ENCODE results near the gene PRPH. TPM values are rescaled to one million over a fixed set of nuclear protein-coding genes. Genes with fewer than 3 reads are reported as not detected.

PRPH gene
- total and polyA plus RNA-seq, 2 of the 4 experiments (the other 2 are of a cell fraction), result not detected

DNA sequence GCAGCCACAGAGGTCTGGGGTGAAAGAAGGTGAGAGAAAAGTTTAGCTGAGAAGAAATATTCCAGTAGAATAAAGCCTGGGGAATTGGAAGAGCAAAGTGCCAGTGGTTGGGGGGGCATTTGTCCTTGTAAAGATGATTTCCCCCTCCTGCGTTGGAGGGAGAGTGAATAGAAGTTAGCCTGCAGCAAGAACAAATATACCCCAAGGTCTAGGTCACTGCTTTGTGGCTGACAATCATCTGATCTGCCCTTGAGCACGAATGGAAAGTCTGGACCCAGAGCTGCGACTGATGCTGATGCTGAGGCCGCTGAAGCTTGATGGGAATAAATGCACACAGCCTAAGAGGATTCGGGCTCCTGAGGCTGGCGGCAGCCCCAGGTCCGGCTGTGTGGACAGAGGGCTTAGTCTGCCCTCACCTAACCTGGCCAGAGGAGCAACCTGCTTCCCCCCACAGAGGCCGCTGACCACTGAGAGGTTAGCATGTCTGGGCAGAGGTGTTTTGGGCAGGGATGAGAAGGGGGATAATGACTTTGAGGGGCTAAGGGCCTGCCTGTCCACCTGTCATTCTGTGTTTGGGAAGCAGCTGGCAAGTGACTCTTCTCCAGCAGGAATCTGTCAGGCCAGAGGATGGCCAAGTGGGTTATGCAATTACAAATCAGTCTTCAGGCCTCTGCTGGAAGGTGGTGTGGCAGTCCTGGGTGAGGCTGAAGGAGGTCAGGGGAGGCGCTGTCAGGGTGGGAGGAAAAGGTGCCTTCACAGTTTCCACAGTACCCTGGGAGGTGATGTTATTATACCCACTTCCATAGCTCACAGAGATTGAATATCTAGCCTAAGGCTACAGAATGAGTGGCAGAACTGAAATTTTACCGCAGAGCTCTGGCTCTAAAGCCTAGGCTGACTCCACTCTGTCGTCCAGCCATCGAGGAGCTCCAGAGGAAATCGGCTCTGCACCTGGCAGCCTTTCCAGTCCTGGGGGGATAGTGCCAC lies 18.4 kb upstream of the PRPH start:
- Histone ChIP-seq H2AK5ac (ENCODE audit: low read depth, low read length) (no peak overlapping the region), H2AFZ (replicated peaks; ENCODE audit: low read length, poor library complexity) (peak overlapping the region; percentile 16), H3K23ac (ENCODE audit: low read depth, low read length) (no peak overlapping the region), H3K27me3 (ENCODE audit: control insufficient read depth, insufficient read depth, low read length) (peaks cover 2% of the 10 kb centered on the region; the same call in 1 of the 2 replicates), H2AK9ac (replicated peaks; ENCODE audit: low read depth, low read length, poor library complexity) (no peak overlapping the region), H3K18ac (ENCODE audit: low read depth, low read length) (no peak overlapping the region), H4K8ac (ENCODE audit: low read depth in 2 of 2, low read length in 2 of 2) (no peak overlapping the region), H3K27ac (ENCODE audit: insufficient read depth, low read length) (no peak overlapping the region), H3K4ac (ENCODE audit: low read depth, low read length) (no peak overlapping the region), H3K14ac (replicated peaks; ENCODE audit: low read depth, low read length) (no peak overlapping the region), H3K9me3 (ENCODE audit: control insufficient read depth, insufficient read depth, low read length) (no peaks in the 10 kb centered on the region), H2BK120ac (ENCODE audit: low read depth, low read length) (no peak overlapping the region), H3K56ac (ENCODE audit: extremely low read depth, insufficient read depth, low read length) (no peak overlapping the region), H2BK20ac (ENCODE audit: low read depth, low read length) (no peak overlapping the region), H3K4me1 (ENCODE audit: control insufficient read depth, insufficient read depth, low read length) (no peaks in the 10 kb centered on the region), H3K4me3 (ENCODE audit: insufficient read depth, low read depth, low read length) (no peak overlapping the region), H3K4me2 (ENCODE audit: low read depth, low read length) (no peak overlapping the region), H4K91ac (ENCODE audit: insufficient read depth, low read depth, low read length) (no peak overlapping the region), H2BK5ac (ENCODE audit: low read depth, low read length, poor library complexity, severe bottlenecking) (no peak overlapping the region), H3K36me3 (ENCODE audit: control insufficient read depth, insufficient read depth, low read length) (peaks cover 22% of the 10 kb centered on the region), H2BK15ac (ENCODE audit: low read depth, low read length) (no peak overlapping the region), H4K5ac (ENCODE audit: low read depth, low read length) (no peak overlapping the region), H4K20me1 (ENCODE audit: insufficient read depth, low read length) (peaks cover 44% of the 10 kb centered on the region), H3K9ac (ENCODE audit: low read depth, low read length) (no peak overlapping the region), H3K79me1 (ENCODE audit: low read depth in 1 of 2, low read length in 2 of 2) (peaks cover 3 to 28% of the 10 kb centered on the region in 2 experiments), H3K9me1 (ENCODE audit: insufficient read depth, low read length) (peaks cover 10% of the 10 kb centered on the region; the same call in 1 of the 2 replicates)
- no peak for TF ChIP-seq NFE2L2 (IDR thresholded peaks at IDR 0.05; ENCODE audit: low read depth, low read length)
- no peak for TF ChIP-seq POLR2A (IDR thresholded peaks at IDR 0.05; ENCODE audit: low read depth, low read length)
- ChIA-PET CTCF (interaction anchor here (0.7 kb wide), 1 partner anchor 12 kb away, joined by 3 read pairs; no protein-coding TSS in a partner anchor), POLR2A (ENCODE audit: unreplicated experiment) (interaction anchor here (1.2 kb wide), 1 partner anchor 8 kb away, joined by 3 read pairs; no protein-coding TSS in a partner anchor)
- 69% methylated on average over 5 of the region's 13 CpGs; no CpG with 5 or more reads in 1 of the 2 experiments for WGBS, 2 experiments (ENCODE audit: extremely low coverage in 2 of 2, insufficient read length in 1 of 2)
- dilution Hi-C loops (cut with HindIII; ENCODE audit: low sequenced_read_pairs, unreplicated experiment) (no loop called here), intact Hi-C loops (cut with micrococcal nuclease) (no loop called here), in situ Hi-C loops (cut with MboI; ENCODE audit: low sequenced_read_pairs) (no loop called here)
- ATAC-seq (ENCODE audit: low read depth) (0 out of 2 replicates have a peak, but pooled peaks have one; percentile 7), DNase-seq (no peak)
- BruUV-seq (replicated peaks), result no TSS peak
